Left cardiac atrium (tissue), 4 donors: Measurements from ENCODE around the gene CDC42BPB. TPM values are rescaled to one million over a fixed set of nuclear protein-coding genes. Genes with fewer than 3 reads are reported as not detected.
A peak's percentile ranks its signal among the peaks of the same experiment; 100 is the strongest.

Experiments used
- ATAC-seq, 2 donors: fragments of 200-7000 bp; cut with Tn5 transposase; one replicate each; pipeline ENCODE4 v1.9.1; 2020; ENCODE audit warnings: mild to moderate bottlenecking in 2 of 2, moderate library complexity in 2 of 2
- DNase-seq: peaks from one replicate; pipeline ENCODE4 v3.0.0-alpha.2; 2020
- intact Hi-C, 2 donors: fragments of 100-400 bp; cut with DNase I; formaldehyde crosslinking; loops; one replicate each; pipeline versions ENCODE4 v1.14.1 to v1.15.1; 2022 to 2023
- long read RNA-seq: library from polyadenylated mRNA; unstranded; transcript quantifications from one replicate; pipeline ENCODE4 v2.0.0, GENCODE V29; 2021
- total RNA-seq, 2 donors: library from RNA; stranded (reverse); fragmentation: NEBNext Ultra II Directional; extraction: Animal tissue kit (Norgen Biotek cat#: 25700); gene quantifications; one replicate each; pipeline ENCODE4 v1.2.1, GENCODE V29; 2021
- donor health status: DM: no; HTN: yes; CAD: no.
- donor health status: DM: no; HTN: yes; CAD: no; lungs with severe emphysema.
- donor health status: DM: yes; HTN: yes; CAD: no.
- donor health status: Dilated cardiomyopathy.

CDC42BPB gene
- 10 to 100 TPM; 57.3 to 79.2 TPM for total RNA-seq
- long read RNA-seq, partial matches to known transcripts: 3 of 5 reads
- long read RNA-seq, other reads (novel, unspliced or antisense): 2 of 5 reads

GRCh38 chr14:103057372-103058163, at the start of gene CDC42BPB:
TSS of gene CDC42BPB (minus strand) at chr14:103057549. CDS start at chr14:103057173, 376 bp downstream.
- intact Hi-C loops: no loop called here
- peak; percentile 95 to 96 for ATAC-seq
- peak; percentile 92 for DNase-seq

GRCh38 chr14:103105580-103106150, 48.3 kb upstream of the CDC42BPB start:
- intact Hi-C loops: loop anchor here (2.0 to 5.0 kb wide), 3 partner anchors 79 to 187 kb away; no protein-coding TSS in a partner anchor

GRCh38 chr14:103104654-103105452, 47.5 kb upstream of the CDC42BPB start:
- ATAC-seq (peak; percentile 80 to 86), DNase-seq (peak; percentile 72)
- intact Hi-C loops: loop anchor here (2.0 to 5.0 kb wide), 3 partner anchors 80 to 187 kb away; no protein-coding TSS in a partner anchor

More at GRCh38 chr14:103105580-103106150, 48.3 kb upstream of the CDC42BPB start:
- DNase-seq: no peak
- ATAC-seq: no peak

- ATAC-seq (no peak), DNase-seq (no peak)
- intact Hi-C loops: loop anchor here (2.0 to 5.0 kb wide), 2 partner anchors 80 to 188 kb away; no protein-coding TSS in a partner anchor
These were observed 47.0 kb upstream of the CDC42BPB start for GRCh38 chr14:103104389-103104653.

GRCh38 chr14:103103461-103104388, 46.4 kb upstream of the CDC42BPB start:
- peak; percentile 42 to 63 for ATAC-seq
- DNase-seq: peak; percentile 71
- intact Hi-C loops: loop anchor here (2.0 to 5.0 kb wide), 2 partner anchors 81 to 189 kb away; no protein-coding TSS in a partner anchor

- peak; percentile 45 for DNase-seq
These were observed 45.4 kb upstream of the CDC42BPB start for GRCh38 chr14:103102689-103103260.

GRCh38 chr14:103101963-103102688, 44.8 kb upstream of the CDC42BPB start:
- DNase-seq (peak; percentile 23), ATAC-seq (no peak)
- intact Hi-C loops: loop anchor here in 1 of 2 donors (5.0 kb wide), 1 partner anchor 190 kb away; no protein-coding TSS in a partner anchor

More at GRCh38 chr14:103102689-103103260, 45.4 kb upstream of the CDC42BPB start:
- intact Hi-C loops: loop anchor here in 1 of 2 donors (5.0 kb wide), 1 partner anchor 190 kb away; no protein-coding TSS in a partner anchor
- ATAC-seq: no peak

GRCh38 chr14:103101257-103101962, 44.1 kb upstream of the CDC42BPB start:
- peak; percentile 18 for DNase-seq
- intact Hi-C loops: loop anchor here in 1 of 2 donors (5.0 kb wide), 1 partner anchor 191 kb away; no protein-coding TSS in a partner anchor
- ATAC-seq: no peak

- intact Hi-C loops: loop anchor here in 1 of 2 donors (5.0 kb wide), 1 partner anchor 192 kb away; no protein-coding TSS in a partner anchor
- ATAC-seq (no peak), DNase-seq (peak; percentile 19)
These were observed 43.2 kb upstream of the CDC42BPB start for GRCh38 chr14:103100281-103101121.

- intact Hi-C loops: loop anchor here in 1 of 2 donors (5.0 kb wide), 1 partner anchor 192 kb away; no protein-coding TSS in a partner anchor
- DNase-seq (peak; percentile 15), ATAC-seq (no peak)
These were observed 42.5 kb upstream of the CDC42BPB start for GRCh38 chr14:103099733-103100280.

GRCh38 chr14:103099081-103099732, 41.9 kb upstream of the CDC42BPB start:
- intact Hi-C loops: no loop called here
- DNase-seq (peak; percentile 28), ATAC-seq (no peak)

- DNase-seq: peak; percentile 20
- ATAC-seq: no peak
- intact Hi-C loops: no loop called here
These were observed 40.9 kb upstream of the CDC42BPB start for GRCh38 chr14:103097994-103098957.

- DNase-seq: no peak
- intact Hi-C loops: no loop called here
- no peak for ATAC-seq
These were observed 40.1 kb upstream of the CDC42BPB start for GRCh38 chr14:103097244-103097993.
